ENCODE data around the gene NT5C3B.

NT5C3B gene

DNA sequence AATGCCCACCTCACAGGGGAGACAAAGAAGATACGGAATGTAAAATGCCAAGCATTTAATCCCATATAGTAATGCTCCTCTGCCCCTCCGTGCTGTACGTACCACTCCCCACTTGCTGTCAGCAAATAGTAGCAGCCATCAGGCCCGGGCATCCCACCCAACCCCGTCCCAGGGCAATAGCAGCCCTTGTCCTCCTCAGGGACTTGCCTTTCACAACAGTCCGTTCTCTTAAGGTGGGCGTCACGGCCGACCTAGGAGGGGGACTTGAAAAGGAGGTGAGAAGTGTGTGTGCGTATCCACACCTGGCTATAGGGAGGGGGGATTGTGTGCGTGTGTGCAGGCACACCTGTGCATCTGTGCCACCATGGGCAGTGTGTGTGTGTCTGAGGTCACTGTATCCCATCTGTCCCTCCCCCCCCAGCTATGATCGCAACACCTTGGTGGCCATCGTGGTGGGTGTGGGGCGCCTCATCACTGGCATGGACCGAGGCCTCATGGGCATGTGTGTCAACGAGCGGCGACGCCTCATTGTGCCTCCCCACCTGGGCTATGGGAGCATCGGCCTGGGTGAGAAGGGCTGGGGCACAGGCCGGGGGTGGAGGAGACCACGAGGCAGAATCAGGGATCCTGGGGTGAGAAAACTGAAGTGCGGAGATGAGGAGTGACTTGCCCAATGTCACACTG is 19.3 kb downstream of the NT5C3B start:
- Histone ChIP-seq H2AFZ (no peak overlapping the region), H3K27ac (no peak overlapping the region), H3K27me3 (ENCODE audit: control insufficient read depth, insufficient read depth, low read length) (no peaks in the 10 kb centered on the region), H3K36me3 (ENCODE audit: control insufficient read depth, insufficient read depth, low read length) (no peaks in the 10 kb centered on the region), H3K9ac (no peak overlapping the region), H3K4me3 (ENCODE audit: low read depth, low read length) (no peak overlapping the region), H3K4me2 (ENCODE audit: low read length) (no peak overlapping the region), H3K4me1 (peaks cover 8% of the 10 kb centered on the region), H3K9me3 (ENCODE audit: control insufficient read depth, low read length) (no peaks in the 10 kb centered on the region), H3K79me2 (no peaks in the 10 kb centered on the region)
- TF ChIP-seq, protein P1, sequence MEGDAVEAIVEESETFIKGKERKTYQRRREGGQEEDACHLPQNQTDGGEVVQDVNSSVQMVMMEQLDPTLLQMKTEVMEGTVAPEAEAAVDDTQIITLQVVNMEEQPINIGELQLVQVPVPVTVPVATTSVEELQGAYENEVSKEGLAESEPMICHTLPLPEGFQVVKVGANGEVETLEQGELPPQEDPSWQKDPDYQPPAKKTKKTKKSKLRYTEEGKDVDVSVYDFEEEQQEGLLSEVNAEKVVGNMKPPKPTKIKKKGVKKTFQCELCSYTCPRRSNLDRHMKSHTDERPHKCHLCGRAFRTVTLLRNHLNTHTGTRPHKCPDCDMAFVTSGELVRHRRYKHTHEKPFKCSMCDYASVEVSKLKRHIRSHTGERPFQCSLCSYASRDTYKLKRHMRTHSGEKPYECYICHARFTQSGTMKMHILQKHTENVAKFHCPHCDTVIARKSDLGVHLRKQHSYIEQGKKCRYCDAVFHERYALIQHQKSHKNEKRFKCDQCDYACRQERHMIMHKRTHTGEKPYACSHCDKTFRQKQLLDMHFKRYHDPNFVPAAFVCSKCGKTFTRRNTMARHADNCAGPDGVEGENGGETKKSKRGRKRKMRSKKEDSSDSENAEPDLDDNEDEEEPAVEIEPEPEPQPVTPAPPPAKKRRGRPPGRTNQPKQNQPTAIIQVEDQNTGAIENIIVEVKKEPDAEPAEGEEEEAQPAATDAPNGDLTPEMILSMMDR (IDR thresholded peaks at IDR 0.05) = no peak

DNA sequence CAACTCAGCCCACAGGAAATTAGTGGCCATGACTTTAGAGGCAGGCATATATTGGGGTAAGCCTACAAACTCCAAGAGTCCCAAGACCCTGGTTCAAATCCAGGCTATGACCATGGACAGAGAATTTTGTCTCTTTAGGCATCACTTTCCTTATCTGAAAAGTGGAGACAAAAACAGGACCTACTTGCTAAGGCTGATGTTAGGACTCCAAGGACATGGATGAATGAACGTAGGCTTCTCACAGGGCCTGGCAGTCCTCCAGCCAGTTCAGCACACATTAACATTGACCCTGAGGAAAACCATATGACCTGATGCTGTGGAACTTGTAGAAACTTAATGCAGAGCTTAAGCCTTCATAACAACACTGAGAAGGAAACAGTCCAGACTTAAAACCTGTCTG is 21.8 kb downstream of the NT5C3B start:
- Histone ChIP-seq H3K9ac (no peak overlapping the region), H3K4me1 (peaks cover 12% of the 10 kb centered on the region), H2AFZ (peak overlapping the region; percentile 16), H3K79me2 (no peaks in the 10 kb centered on the region), H3K4me2 (ENCODE audit: low read length) (peak overlapping the region; percentile 80), H3K36me3 (ENCODE audit: control insufficient read depth, insufficient read depth, low read length) (no peaks in the 10 kb centered on the region), H3K27ac (peak overlapping the region; percentile 48), H3K4me3 (ENCODE audit: low read depth, low read length) (no peak overlapping the region), H3K27me3 (ENCODE audit: control insufficient read depth, insufficient read depth, low read length) (no peaks in the 10 kb centered on the region), H3K9me3 (ENCODE audit: control insufficient read depth, low read length) (no peaks in the 10 kb centered on the region)
- TF ChIP-seq, protein P1 (IDR thresholded peaks at IDR 0.05) = no peak

DNA sequence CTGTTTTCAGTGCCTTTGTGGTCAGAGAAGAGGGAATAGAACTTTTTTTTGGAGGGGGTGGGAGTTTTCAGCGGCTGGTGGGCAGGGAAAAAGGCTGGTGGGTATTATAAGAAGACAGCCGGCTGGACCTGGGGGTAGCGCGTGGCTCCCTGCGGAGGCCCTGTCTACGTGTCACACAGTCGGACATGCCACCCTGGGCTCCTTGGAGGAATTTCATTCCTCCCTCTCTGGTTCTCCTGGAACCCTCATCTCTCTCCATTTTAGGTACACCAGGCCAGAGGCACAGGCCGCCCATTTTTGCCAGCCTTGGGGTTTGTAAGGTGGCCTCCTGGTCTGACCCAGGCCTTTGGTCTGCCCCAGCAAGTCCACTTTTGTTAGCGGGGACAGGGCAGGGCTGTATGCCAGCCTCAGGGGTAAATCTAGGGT is 22.3 kb downstream of the NT5C3B start:
- TF ChIP-seq, protein P1 (IDR thresholded peaks at IDR 0.05) = no peak
- peak overlapping the region; percentile 70 for H3K27ac ChIP-seq
- peak overlapping the region; percentile 80 for H3K4me2 ChIP-seq (ENCODE audit: low read length)
- no peak overlapping the region for H3K9ac ChIP-seq
- H3K9me3 ChIP-seq (ENCODE audit: control insufficient read depth, low read length) = no peaks in the 10 kb centered on the region
- H3K4me3 ChIP-seq (ENCODE audit: low read depth, low read length) = peak overlapping the region; percentile 74
- no peaks in the 10 kb centered on the region for H3K79me2 ChIP-seq
- peaks cover 12% of the 10 kb centered on the region for H3K4me1 ChIP-seq
- H3K36me3 ChIP-seq (ENCODE audit: control insufficient read depth, insufficient read depth, low read length) = no peaks in the 10 kb centered on the region
- no peaks in the 10 kb centered on the region for H3K27me3 ChIP-seq (ENCODE audit: control insufficient read depth, insufficient read depth, low read length)
- peak overlapping the region; percentile 99 for H2AFZ ChIP-seq

DNA sequence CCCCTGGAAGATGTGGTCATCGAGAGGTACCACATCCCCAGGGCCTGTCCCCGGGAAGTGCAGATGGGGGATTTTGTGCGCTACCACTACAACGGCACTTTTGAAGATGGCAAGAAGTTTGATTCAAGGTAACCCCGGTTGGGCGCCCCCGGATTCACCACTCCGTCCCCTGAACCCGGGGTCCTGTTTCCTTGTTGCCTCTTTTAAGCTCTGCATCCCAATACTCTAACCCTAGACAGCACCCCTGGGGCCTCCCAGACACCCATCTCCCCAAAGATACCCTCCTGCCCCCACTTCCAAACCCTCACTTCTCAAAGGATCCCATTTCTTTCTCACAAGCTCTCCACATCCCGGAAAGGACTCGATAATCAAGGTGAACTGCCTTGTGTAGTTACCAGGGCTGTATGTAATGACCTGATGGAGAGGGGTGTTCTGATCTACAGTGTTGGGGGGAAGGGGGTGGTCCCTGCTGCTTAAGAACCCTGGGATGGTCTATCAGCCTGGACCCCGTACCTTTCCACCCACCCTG is 22.8 kb downstream of the NT5C3B start:
- TF ChIP-seq, protein P1 (IDR thresholded peaks at IDR 0.05) = no peak
- Histone ChIP-seq H3K9ac (peak overlapping the region; percentile 37), H3K4me3 (ENCODE audit: low read depth, low read length) (peak overlapping the region; percentile 74), H3K79me2 (no peaks in the 10 kb centered on the region), H3K4me2 (ENCODE audit: low read length) (peak overlapping the region; percentile 80), H3K4me1 (peaks cover 12% of the 10 kb centered on the region), H3K36me3 (ENCODE audit: control insufficient read depth, insufficient read depth, low read length) (no peaks in the 10 kb centered on the region), H3K9me3 (ENCODE audit: control insufficient read depth, low read length) (no peaks in the 10 kb centered on the region), H2AFZ (peak overlapping the region; percentile 99), H3K27me3 (ENCODE audit: control insufficient read depth, insufficient read depth, low read length) (no peaks in the 10 kb centered on the region), H3K27ac (peak overlapping the region; percentile 70)

Measured in parathyroid adenoma (tissue), 2 donors.